ENCODE data around the gene IPO8. TPM values are rescaled to one million over a fixed set of nuclear protein-coding genes. Genes with fewer than 3 reads are reported as not detected.
A peak's percentile ranks its signal among the peaks of the same experiment; 100 is the strongest.

IPO8 gene
- total RNA-seq, 2 donors from 2014 or later: 15.8 to 45.4 TPM

DNA sequence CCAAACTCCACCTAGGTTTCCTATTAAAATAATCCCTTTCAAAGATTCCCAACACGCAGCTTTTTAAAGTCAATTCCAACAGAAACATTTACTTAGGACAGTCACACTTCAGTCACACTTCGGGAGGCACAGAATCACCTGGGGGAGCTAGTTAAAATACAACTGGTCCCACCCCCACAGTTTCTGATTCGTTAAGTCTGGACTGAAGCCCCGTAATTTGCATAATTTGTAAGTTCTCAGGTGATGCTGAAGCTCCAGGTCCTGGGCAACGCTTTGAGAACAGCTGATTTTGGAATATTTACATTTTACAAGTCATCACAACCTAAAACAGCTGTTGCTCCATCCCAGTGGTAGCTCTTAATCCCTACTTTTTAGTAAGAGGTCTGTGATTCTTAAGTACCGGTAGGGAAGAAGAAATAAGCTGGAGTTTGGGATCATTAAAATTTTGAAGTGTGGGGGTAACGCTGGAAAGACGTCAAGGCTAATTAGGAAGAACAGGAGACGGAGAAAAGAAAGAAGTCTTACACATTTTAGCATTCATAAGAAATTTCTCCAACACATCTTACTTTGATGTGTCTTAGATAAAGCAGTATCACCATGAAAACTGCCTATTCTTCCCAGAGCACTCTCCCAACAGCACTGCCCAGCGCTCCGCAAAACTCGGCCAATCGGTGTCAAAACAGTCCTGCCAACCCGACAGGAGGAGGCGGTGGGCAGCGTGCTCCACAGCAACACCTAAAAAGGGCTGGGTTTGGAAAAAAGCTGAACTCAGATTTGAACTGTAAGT is 1.1 kb downstream of the IPO8 start:
- TF ChIP-seq POLR2A (IDR thresholded peaks at IDR 0.05): peak in 1 of 3 donors; percentile 23
- TF ChIP-seq CTCF (IDR thresholded peaks at IDR 0.05): no peak
- 1 to 4% methylated on average over 16 of the region's 16 CpGs for WGBS, 2 donors

GRCh38 chr12:30692470-30692869 is 3.2 kb downstream of the IPO8 start:
- Histone ChIP-seq H3K4me1 (peaks cover 39% of the 10 kb centered on the region), H3K9me3 (no peaks in the 10 kb centered on the region), H3K27ac (no peak overlapping the region), H3K27me3 (no peaks in the 10 kb centered on the region), H3K36me3 (replicated peaks in 1 of 2; ENCODE audit: insufficient read depth in 1 of 2, low read depth in 2 of 2) (no peaks in the 10 kb centered on the region), H3K4me3 (no peak overlapping the region)
- 77 to 78% methylated on average over 5 of the region's 5 CpGs for WGBS, 2 donors
- ATAC-seq (no peak), DNase-seq (no peak)
- TF ChIP-seq POLR2A (IDR thresholded peaks at IDR 0.05) (no peak), CTCF (IDR thresholded peaks at IDR 0.05) (no peak)
- intact Hi-C loops (cut with DNase I): no loop called here

More for the DNA sequence above, 1.1 kb downstream of the IPO8 start:
- peaks cover 39% of the 10 kb centered on the region for H3K4me1 ChIP-seq
- DNase-seq (peak; percentile 58 to 70 (median 66)), ATAC-seq (peak; percentile 69)
- peak overlapping the region; percentile 77 to 90 (median 86) for H3K27ac ChIP-seq
- no peaks in the 10 kb centered on the region for H3K36me3 ChIP-seq (replicated peaks in 1 of 2; ENCODE audit: insufficient read depth in 1 of 2, low read depth in 2 of 2)
- intact Hi-C loops (cut with DNase I): no loop called here
- H3K9me3 ChIP-seq: no peaks in the 10 kb centered on the region
- no peaks in the 10 kb centered on the region for H3K27me3 ChIP-seq
- H3K4me3 ChIP-seq: peak overlapping the region; percentile 88 to 96

DNA sequence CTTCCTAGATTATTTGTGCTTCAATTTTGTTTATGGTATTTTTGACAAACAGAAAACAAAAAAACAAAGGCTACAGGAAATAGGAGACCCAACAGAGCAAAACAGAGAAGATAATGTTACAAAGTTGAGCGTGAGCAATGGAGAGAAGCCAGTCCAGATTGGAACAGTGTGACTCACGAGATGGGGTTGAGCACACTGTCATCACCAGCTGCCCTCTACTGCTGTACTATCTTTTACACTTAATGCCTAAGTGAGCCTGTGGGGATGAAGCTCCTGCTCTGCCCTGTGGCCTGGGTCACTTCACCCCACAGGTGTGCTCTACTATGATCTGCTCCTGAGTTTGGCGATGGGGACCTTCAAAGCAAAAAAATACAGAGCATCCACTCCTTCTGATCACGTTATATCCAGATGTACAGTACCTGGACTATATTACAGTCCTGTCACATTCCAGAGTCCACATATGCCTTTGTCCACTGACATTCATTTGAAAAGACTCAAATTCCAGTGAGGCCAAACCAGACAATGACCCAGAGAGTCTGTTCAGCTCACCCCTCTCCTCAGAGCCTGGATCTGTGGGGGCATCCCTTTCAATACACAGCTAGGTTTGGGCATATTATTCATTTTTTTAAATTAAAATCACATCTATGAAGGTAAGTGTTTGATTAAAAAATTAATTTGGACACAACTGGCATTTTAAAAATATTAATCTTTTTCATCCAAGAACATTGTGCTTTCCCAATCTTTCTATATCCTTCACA is 4.4 kb downstream of the IPO8 start:
- peaks cover 36% of the 10 kb centered on the region for H3K4me1 ChIP-seq
- ATAC-seq (no peak), DNase-seq (peak in 2 of 4 donors; percentile 16)
- intact Hi-C loops (cut with DNase I): no loop called here
- no peaks in the 10 kb centered on the region for H3K36me3 ChIP-seq (replicated peaks in 1 of 2; ENCODE audit: insufficient read depth in 1 of 2, low read depth in 2 of 2)
- no peaks in the 10 kb centered on the region for H3K27me3 ChIP-seq
- TF ChIP-seq POLR2A (IDR thresholded peaks at IDR 0.05): no peak
- no peak for TF ChIP-seq CTCF (IDR thresholded peaks at IDR 0.05)
- 59 to 61% methylated on average over 4 of the region's 4 CpGs for WGBS, 2 donors
- H3K9me3 ChIP-seq: no peaks in the 10 kb centered on the region
- no peak overlapping the region for H3K27ac ChIP-seq
- no peak overlapping the region for H3K4me3 ChIP-seq

DNA sequence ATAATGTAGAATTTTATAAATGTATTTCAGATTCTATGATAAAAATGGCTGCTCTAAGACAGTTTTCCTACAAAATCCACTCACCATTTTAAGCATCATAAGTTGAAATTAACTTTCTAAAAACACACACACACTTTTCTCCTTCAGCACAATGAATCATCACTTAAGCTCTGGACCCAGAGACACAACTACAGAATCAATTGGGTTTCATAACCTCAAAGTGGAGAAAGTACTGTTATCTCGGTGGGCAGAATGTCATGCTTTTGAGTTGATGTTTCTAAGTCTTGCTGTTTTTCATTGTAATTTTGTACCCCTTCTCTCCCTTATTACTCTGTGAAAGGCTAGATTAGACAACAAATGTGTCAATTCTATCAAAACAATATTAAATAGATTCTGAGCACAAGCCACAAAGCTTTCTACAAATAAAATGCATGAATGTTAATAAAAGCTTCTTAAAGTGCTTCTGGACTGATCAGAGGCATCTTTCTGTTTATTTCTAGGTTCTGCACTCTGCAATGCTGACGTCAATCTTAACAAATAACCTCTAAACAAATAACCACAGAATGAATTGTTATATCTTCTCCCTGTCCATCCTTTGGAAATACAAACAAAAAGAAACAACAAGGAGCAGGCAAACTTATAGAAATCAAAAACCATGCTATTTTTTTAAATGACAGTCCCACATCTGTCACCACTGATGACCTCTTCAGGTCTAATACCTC is 8.2 kb downstream of the IPO8 start:
- 82 to 88% methylated on average over 2 of the region's 2 CpGs for WGBS, 2 donors
- no peaks in the 10 kb centered on the region for H3K36me3 ChIP-seq (replicated peaks in 1 of 2; ENCODE audit: insufficient read depth in 1 of 2, low read depth in 2 of 2)
- intact Hi-C loops (cut with DNase I): no loop called here
- no peak for ATAC-seq
- H3K4me1 ChIP-seq: peaks cover 12% of the 10 kb centered on the region
- no peaks in the 10 kb centered on the region for H3K9me3 ChIP-seq
- TF ChIP-seq POLR2A (IDR thresholded peaks at IDR 0.05): no peak
- no peak for TF ChIP-seq CTCF (IDR thresholded peaks at IDR 0.05)
- H3K27ac ChIP-seq: no peak overlapping the region
- no peaks in the 10 kb centered on the region for H3K27me3 ChIP-seq
- no peak overlapping the region for H3K4me3 ChIP-seq
- no peak for DNase-seq
